HG02938 (cell line): ENCODE data around the gene CDK12.

Source experiments
- ATAC-seq: cut with Tn5 transposase; IDR thresholded peaks from one replicate; pipeline ENCODE4 v1.9.1; 2021; ENCODE audit warnings: mild to moderate bottlenecking, moderate library complexity; ENCODE audit not compliant: unreplicated experiment

Gene CDK12

GRCh38 chr17:39548494-39549225, 87.4 kb downstream of the CDK12 start:
- ATAC-seq = no peak

GRCh38 chr17:39549747-39550573, 88.7 kb downstream of the CDK12 start:
- no peak for ATAC-seq

GRCh38 chr17:39551879-39552278, 90.6 kb downstream of the CDK12 start:
- ATAC-seq = no peak

GRCh38 chr17:39553341-39553945, 92.2 kb downstream of the CDK12 start:
- ATAC-seq = no peak

- no peak for ATAC-seq
Measured at GRCh38 chr17:39555368-39555767, 94.1 kb downstream of the CDK12 start.

- ATAC-seq = no peak
Measured at GRCh38 chr17:39556423-39556822, 95.1 kb downstream of the CDK12 start.

- no peak for ATAC-seq
Measured at GRCh38 chr17:39562395-39562794, 101.1 kb downstream of the CDK12 start.

GRCh38 chr17:39562976-39563375, 101.7 kb downstream of the CDK12 start:
- ATAC-seq = no peak

GRCh38 chr17:39563476-39563875, 102.2 kb downstream of the CDK12 start:
- ATAC-seq = no peak

GRCh38 chr17:39564211-39564848, 103.0 kb downstream of the CDK12 start:
- ATAC-seq = no peak

GRCh38 chr17:39566094-39566850, 105.0 kb downstream of the CDK12 start:
- no peak for ATAC-seq

GRCh38 chr17:39568702-39569101, 107.4 kb downstream of the CDK12 start:
- ATAC-seq = no peak

GRCh38 chr17:39569126-39569525, 107.8 kb downstream of the CDK12 start:
- no peak for ATAC-seq

- ATAC-seq = no peak
Measured at GRCh38 chr17:39572121-39572520, 110.8 kb downstream of the CDK12 start.

- no peak for ATAC-seq
Measured at GRCh38 chr17:39573447-39574298, 112.4 kb downstream of the CDK12 start.

- ATAC-seq = no peak
Measured at GRCh38 chr17:39576187-39576586, 114.9 kb downstream of the CDK12 start.

- no peak for ATAC-seq
Measured at GRCh38 chr17:39578272-39578671, 117.0 kb downstream of the CDK12 start.

GRCh38 chr17:39579318-39580081, 118.2 kb downstream of the CDK12 start:
- ATAC-seq = no peak

GRCh38 chr17:39580082-39580468, 118.8 kb downstream of the CDK12 start:
- ATAC-seq = no peak
